Measurements from ENCODE around the gene OTX2. TPM values are rescaled to one million over a fixed set of nuclear protein-coding genes. Genes with fewer than 3 reads are reported as not detected.

The OTX2 gene
- total RNA-seq, 3 donors from 2014 or later: not detected

- Histone ChIP-seq H3K9me3 (no peaks in the 10 kb centered on the region), H3K4me1 (ENCODE audit: low read depth) (no peaks in the 10 kb centered on the region), H3K36me3 (ENCODE audit: low read depth) (no peaks in the 10 kb centered on the region), H3K4me3 (no peak overlapping the region)
- intact Hi-C loops (cut with DNase I, micrococcal nuclease): no loop called here
- no peak for ATAC-seq
- no peak for TF ChIP-seq CTCF (IDR thresholded peaks at IDR 0.05)
- DNase-seq: no peak
Observed at GRCh38 chr14:56807386-56808109, 2.7 kb downstream of the OTX2 start.

GRCh38 chr14:56806760-56807159 lies 3.5 kb downstream of the OTX2 start:
- intact Hi-C loops (cut with DNase I, micrococcal nuclease): no loop called here
- Histone ChIP-seq H3K4me1 (ENCODE audit: low read depth) (no peaks in the 10 kb centered on the region), H3K36me3 (ENCODE audit: low read depth) (no peaks in the 10 kb centered on the region), H3K9me3 (no peaks in the 10 kb centered on the region), H3K4me3 (no peak overlapping the region)
- DNase-seq: no peak
- no peak for ATAC-seq
- no peak for TF ChIP-seq CTCF (IDR thresholded peaks at IDR 0.05)

GRCh38 chr14:56805992-56806727 lies 4.1 kb downstream of the OTX2 start:
- ATAC-seq (no peak), DNase-seq (no peak)
- no peak for TF ChIP-seq CTCF (IDR thresholded peaks at IDR 0.05)
- intact Hi-C loops (cut with DNase I, micrococcal nuclease): no loop called here
- Histone ChIP-seq H3K36me3 (ENCODE audit: low read depth) (no peaks in the 10 kb centered on the region), H3K4me3 (no peak overlapping the region), H3K9me3 (no peaks in the 10 kb centered on the region), H3K4me1 (ENCODE audit: low read depth) (no peaks in the 10 kb centered on the region)

- TF ChIP-seq CTCF (IDR thresholded peaks at IDR 0.05): no peak
- Histone ChIP-seq H3K9me3 (no peaks in the 10 kb centered on the region), H3K4me1 (ENCODE audit: low read depth) (no peaks in the 10 kb centered on the region), H3K4me3 (no peak overlapping the region), H3K36me3 (ENCODE audit: low read depth) (no peaks in the 10 kb centered on the region)
- DNase-seq (no peak), ATAC-seq (no peak)
- intact Hi-C loops (cut with DNase I, micrococcal nuclease): no loop called here
Observed at GRCh38 chr14:56805201-56805991, 4.9 kb downstream of the OTX2 start.

GRCh38 chr14:56803816-56804535 lies 6.3 kb downstream of the OTX2 start:
- Histone ChIP-seq H3K36me3 (ENCODE audit: low read depth) (no peaks in the 10 kb centered on the region), H3K4me1 (ENCODE audit: low read depth) (no peaks in the 10 kb centered on the region), H3K4me3 (no peak overlapping the region), H3K9me3 (no peaks in the 10 kb centered on the region)
- no peak for DNase-seq
- intact Hi-C loops (cut with DNase I, micrococcal nuclease): no loop called here
- no peak for ATAC-seq
- no peak for TF ChIP-seq CTCF (IDR thresholded peaks at IDR 0.05)

Data from mucosa of descending colon (tissue), 3 donors.